Sigmoid colon (tissue), 7 donors: Measurements from ENCODE around the gene TUBB4A. TPM values are rescaled to one million over a fixed set of nuclear protein-coding genes. Genes with fewer than 3 reads are reported as not detected.

ENCODE experiments used
- DNase-seq: peaks from one replicate; pipeline ENCODE4 v3.0.0-alpha.2; 2019
- H3K27ac ChIP-seq, 4 donors: fragments of 200-600 bp; sonication (generic); one replicate each; pipeline ENCODE4 v1.5.1; 2016 to 2019; ENCODE audit warnings: mild to moderate bottlenecking in 1 of 4
- H3K27me3 ChIP-seq, 3 donors: fragments of 200-600 bp; sonication (generic); one replicate each; pipeline ENCODE4 v1.5.1; 2019; ENCODE audit warnings: mild to moderate bottlenecking in 1 of 3
- H3K36me3 ChIP-seq, 4 donors: fragments of 200-600 bp; sonication (generic); one replicate each; pipeline ENCODE4 v1.5.1; 2016 to 2019
- H3K4me1 ChIP-seq, 4 donors: fragments of 200-600 bp; sonication (generic); one replicate each; pipeline ENCODE4 v1.5.1; 2017 to 2019
- H3K4me3 ChIP-seq, 4 donors: fragments of 200-600 bp; sonication (generic); one replicate each; pipeline ENCODE4 v1.5.1; 2017 to 2019; ENCODE audit warnings: mild to moderate bottlenecking in 2 of 4, moderate library complexity in 1 of 4
- H3K9me3 ChIP-seq, 4 donors: fragments of 200-600 bp in 3 of 4; sonication (generic) in 3 of 4; one replicate each; pipeline versions ENCODE4 v1.5.1 to v1.6.1; 2013 to 2019
- EP300 ChIP-seq, 4 donors: sonication (generic); formaldehyde crosslinking; IDR thresholded peaks; one replicate each; pipeline ENCODE4 v1.6.1; 2017; ENCODE audit warnings: antibody characterized with exemption in 4 of 4
- POLR2A ChIP-seq, 2 donors: fragments of 450-650 bp; IDR thresholded peaks; one replicate each; pipeline ENCODE4 v1.6.1; 2016; ENCODE audit warnings: antibody characterized with exemption in 2 of 2, mild to moderate bottlenecking in 2 of 2, moderate library complexity in 2 of 2
- POLR2AphosphoS5 ChIP-seq, 4 donors: sonication (generic); formaldehyde crosslinking; IDR thresholded peaks; one replicate each; pipeline ENCODE4 v1.6.1; 2017; ENCODE audit warnings: antibody characterized with exemption in 4 of 4
- WGBS, 2 donors: extraction: QIAGEN DNeasy Blood & Tissue Kit; methylation state at CpG; one replicate each; pipeline ENCODE4 v1.1.7; 2013; 5-methylcytosine and 5-hydroxymethylcytosine counted together
- intact Hi-C: fragments of 100-400 bp; cut with DNase I; formaldehyde crosslinking; loops from one replicate; pipeline ENCODE4 v1.15.1; 2023
- polyA plus RNA-seq, 3 donors: library from polyadenylated mRNA; stranded (reverse); fragments of 200-250 nt; gene quantifications; one replicate each; pipeline ENCODE4 v1.2.3, GENCODE V29; 2013
- total RNA-seq, 4 donors: library from RNA; depleted of rRNA; stranded (reverse); fragments of >200 nt; gene quantifications; one replicate each; pipeline ENCODE4 v1.1.0, GENCODE V29; 2016
- TF ChIP-seq, protein P1 (sequence below), 4 experiments: fragments of 450-650 bp in 3 of 4; fragments of 200-600 bp in 1 of 4; IDR thresholded peaks; one replicate each; pipeline ENCODE4 v1.5.1; 2016 to 2019; ENCODE audit warnings: antibody characterized with exemption in 4 of 4, mild to moderate bottlenecking in 3 of 4, moderate library complexity in 2 of 4
- donor health status: healthy with polysubstance abuse.
- donor health status: Bipolar disorder and iron deficiency.
- donor health status: healthy.

TUBB4A gene
- total and polyA plus RNA-seq, 7 donors, result under 0.01 to 6.1 (median 2.4) TPM; not detected in 1

DNA sequence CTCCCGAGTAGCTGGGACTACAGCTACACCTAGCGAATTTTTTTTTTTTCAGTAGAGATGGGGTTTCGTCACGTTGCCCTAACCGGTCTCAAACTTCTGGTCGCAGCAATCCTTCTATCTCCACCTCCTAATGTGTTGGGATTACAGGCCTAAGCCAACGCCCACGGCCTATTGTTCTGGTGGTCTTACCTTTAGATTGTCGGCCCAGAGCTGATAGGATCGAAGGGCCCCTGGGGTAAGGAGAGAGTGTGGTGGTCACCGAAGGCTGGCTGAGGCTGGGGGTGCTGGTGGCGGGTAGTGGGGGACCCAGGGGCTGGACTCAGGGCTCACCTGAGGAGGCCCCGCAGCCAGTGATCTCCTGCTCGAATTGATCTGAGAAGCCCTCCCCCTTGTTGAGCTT is 31.0 kb downstream of the TUBB4A start:
- no peaks in the 10 kb centered on the region for H3K9me3 ChIP-seq
- TF ChIP-seq POLR2A (IDR thresholded peaks at IDR 0.05) (no peak), EP300 (IDR thresholded peaks at IDR 0.05) (no peak), POLR2AphosphoS5 (IDR thresholded peaks at IDR 0.05) (no peak)
- TF ChIP-seq, protein P1, sequence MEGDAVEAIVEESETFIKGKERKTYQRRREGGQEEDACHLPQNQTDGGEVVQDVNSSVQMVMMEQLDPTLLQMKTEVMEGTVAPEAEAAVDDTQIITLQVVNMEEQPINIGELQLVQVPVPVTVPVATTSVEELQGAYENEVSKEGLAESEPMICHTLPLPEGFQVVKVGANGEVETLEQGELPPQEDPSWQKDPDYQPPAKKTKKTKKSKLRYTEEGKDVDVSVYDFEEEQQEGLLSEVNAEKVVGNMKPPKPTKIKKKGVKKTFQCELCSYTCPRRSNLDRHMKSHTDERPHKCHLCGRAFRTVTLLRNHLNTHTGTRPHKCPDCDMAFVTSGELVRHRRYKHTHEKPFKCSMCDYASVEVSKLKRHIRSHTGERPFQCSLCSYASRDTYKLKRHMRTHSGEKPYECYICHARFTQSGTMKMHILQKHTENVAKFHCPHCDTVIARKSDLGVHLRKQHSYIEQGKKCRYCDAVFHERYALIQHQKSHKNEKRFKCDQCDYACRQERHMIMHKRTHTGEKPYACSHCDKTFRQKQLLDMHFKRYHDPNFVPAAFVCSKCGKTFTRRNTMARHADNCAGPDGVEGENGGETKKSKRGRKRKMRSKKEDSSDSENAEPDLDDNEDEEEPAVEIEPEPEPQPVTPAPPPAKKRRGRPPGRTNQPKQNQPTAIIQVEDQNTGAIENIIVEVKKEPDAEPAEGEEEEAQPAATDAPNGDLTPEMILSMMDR (IDR thresholded peaks at IDR 0.05), result no peak
- peaks cover 9 to 22% (median 16%) of the 10 kb centered on the region in 3 donors for H3K27me3 ChIP-seq
- H3K4me3 ChIP-seq, result no peak overlapping the region
- H3K4me1 ChIP-seq, result peaks cover 0 to 9% (median 3%) of the 10 kb centered on the region in 4 donors
- no peak for DNase-seq
- H3K36me3 ChIP-seq, result no peaks in the 10 kb centered on the region
- no peak overlapping the region for H3K27ac ChIP-seq
- intact Hi-C loops, result no loop called here
- 85 to 90% methylated on average over 14 of the region's 14 CpGs for WGBS, 2 donors

DNA sequence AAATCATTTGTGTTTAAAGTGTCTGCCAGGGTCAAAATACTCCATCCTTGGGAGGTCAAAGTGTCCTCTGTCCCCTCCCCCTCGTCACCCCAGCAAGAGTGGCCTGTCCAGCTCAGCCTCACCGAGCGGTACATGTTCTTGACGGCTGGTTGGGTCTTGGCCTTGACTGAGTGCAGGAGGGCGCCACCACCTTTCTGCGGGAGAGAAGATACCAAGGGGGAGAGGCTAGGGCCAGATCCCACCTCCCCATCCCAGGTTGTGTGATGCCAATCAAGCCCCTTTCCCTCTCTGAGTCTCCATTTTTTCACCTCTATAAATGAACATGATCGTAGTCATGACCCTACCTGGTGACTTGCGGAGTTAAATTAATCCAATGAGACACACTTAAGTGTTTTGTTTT is 31.9 kb downstream of the TUBB4A start:
- Histone ChIP-seq H3K4me3 (no peak overlapping the region), H3K4me1 (peaks cover 0 to under 1% (median 0%) of the 10 kb centered on the region in 4 donors), H3K27me3 (peaks cover under 1 to 13% (median 9%) of the 10 kb centered on the region in 3 donors), H3K36me3 (no peaks in the 10 kb centered on the region), H3K27ac (no peak overlapping the region), H3K9me3 (no peaks in the 10 kb centered on the region)
- TF ChIP-seq POLR2AphosphoS5 (IDR thresholded peaks at IDR 0.05) (no peak), POLR2A (IDR thresholded peaks at IDR 0.05) (no peak), EP300 (IDR thresholded peaks at IDR 0.05) (no peak)
- TF ChIP-seq, protein P1 (IDR thresholded peaks at IDR 0.05), result no peak
- WGBS, 2 donors, result 88 to 90% methylated on average over 8 of the region's 8 CpGs
- intact Hi-C loops, result no loop called here
- no peak for DNase-seq

DNA sequence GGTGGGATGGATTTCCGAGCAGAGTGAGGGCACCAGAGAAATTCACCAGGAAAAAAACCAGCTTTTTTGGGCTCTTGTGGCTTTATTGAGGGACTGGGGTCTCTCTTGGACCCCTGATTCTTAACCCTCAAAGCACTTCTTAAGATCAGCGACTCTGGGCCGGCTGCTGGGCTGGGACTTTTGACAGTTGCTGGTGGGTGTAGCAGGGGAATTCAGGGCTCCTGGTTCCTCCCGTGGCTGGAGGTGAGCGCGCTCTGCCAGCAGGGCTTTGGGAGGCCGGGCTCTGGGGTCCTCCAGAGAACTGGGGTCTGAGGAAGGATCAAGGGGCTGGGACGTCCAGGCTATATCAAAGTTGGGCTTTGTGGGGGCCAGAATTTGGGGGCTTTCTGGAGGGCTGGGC is 34.7 kb downstream of the TUBB4A start:
- Histone ChIP-seq H3K27ac (no peak overlapping the region), H3K4me1 (peaks cover 0 to 8% (median 3%) of the 10 kb centered on the region in 4 donors), H3K4me3 (no peak overlapping the region), H3K9me3 (no peaks in the 10 kb centered on the region), H3K27me3 (peaks cover 10 to 25% (median 18%) of the 10 kb centered on the region in 3 donors), H3K36me3 (no peaks in the 10 kb centered on the region)
- intact Hi-C loops, result no loop called here
- DNase-seq, result no peak
- no peak for TF ChIP-seq POLR2AphosphoS5 (IDR thresholded peaks at IDR 0.05)
- TF ChIP-seq, protein P1 (IDR thresholded peaks at IDR 0.05), result no peak
- TF ChIP-seq EP300 (IDR thresholded peaks at IDR 0.05), result no peak
- no peak for TF ChIP-seq POLR2A (IDR thresholded peaks at IDR 0.05)
- 83 to 91% methylated on average over 8 of the region's 8 CpGs for WGBS, 2 donors

DNA sequence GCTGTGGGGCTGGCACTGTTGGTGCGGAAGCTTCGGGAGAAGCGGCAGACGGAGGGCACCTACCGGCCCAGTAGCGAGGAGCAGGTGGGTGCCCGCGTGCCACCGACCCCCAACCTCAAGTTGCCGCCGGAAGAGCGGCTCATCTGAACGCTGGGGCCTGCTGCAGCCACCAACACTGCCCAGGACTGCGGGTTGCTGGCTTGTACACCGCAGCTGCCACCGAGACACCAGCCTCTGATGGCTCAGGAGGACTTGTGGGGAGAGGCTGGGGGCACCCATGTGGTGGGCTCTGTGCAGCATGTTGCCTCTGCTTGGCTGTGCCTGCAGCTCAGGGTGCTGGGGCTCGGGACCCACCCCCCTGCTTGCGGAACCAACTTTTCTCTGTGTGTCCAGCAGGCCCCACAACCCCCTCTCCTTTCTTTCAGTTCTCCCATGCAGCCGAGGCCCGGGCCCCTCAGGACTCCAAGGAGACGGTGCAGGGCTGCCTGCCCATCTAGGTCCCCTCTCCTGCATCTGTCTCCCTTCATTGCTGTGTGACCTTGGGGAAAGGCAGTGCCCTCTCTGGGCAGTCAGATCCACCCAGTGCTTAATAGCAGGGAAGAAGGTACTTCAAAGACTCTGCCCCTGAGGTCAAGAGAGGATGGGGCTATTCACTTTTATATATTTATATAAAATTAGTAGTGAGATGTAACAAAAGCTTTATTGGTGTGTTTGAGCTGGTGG is 35.4 kb downstream of the TUBB4A start:
- 91 to 93% methylated on average over 21 of the region's 21 CpGs for WGBS, 2 donors
- intact Hi-C loops, result no loop called here
- no peak for DNase-seq
- Histone ChIP-seq H3K27ac (no peak overlapping the region), H3K9me3 (no peaks in the 10 kb centered on the region), H3K4me3 (no peak overlapping the region), H3K27me3 (peaks cover 10 to 25% (median 18%) of the 10 kb centered on the region in 3 donors), H3K4me1 (peaks cover 0 to 8% (median 3%) of the 10 kb centered on the region in 4 donors), H3K36me3 (no peaks in the 10 kb centered on the region)
- TF ChIP-seq, protein P1 (IDR thresholded peaks at IDR 0.05), result no peak
